ENCODE results near the gene LEAP2. TPM values are rescaled to one million over a fixed set of nuclear protein-coding genes. Genes with fewer than 3 reads are reported as not detected.
A peak's percentile ranks its signal among the peaks of the same experiment; 100 is the strongest.

The LEAP2 gene
- total and polyA plus RNA-seq, 2 of the 4 experiments (the other 2 are of a cell fraction): under 0.01 to 0.36 TPM

- 100% methylated on average over 1 of the region's 4 CpGs; no CpG with 5 or more reads in 1 of the 2 experiments for WGBS, 2 experiments (ENCODE audit: extremely low coverage in 2 of 2, insufficient read length in 1 of 2)
- H3K27me3 ChIP-seq (ENCODE audit: control insufficient read depth, insufficient read depth, low read length): no peaks in the 10 kb centered on the region
- dilution Hi-C loops (cut with HindIII; ENCODE audit: low sequenced_read_pairs, unreplicated experiment): no loop called here
- no peak overlapping the region for H2AK9ac ChIP-seq (replicated peaks; ENCODE audit: low read depth, low read length, poor library complexity)
- in situ Hi-C loops (cut with MboI; ENCODE audit: low sequenced_read_pairs): no loop called here
- H3K4me1 ChIP-seq (ENCODE audit: control insufficient read depth, insufficient read depth, low read length): no peaks in the 10 kb centered on the region
- peaks cover 33 to 35% of the 10 kb centered on the region in 2 experiments for H3K79me1 ChIP-seq (ENCODE audit: low read depth in 1 of 2, low read length in 2 of 2)
- ChIA-PET CTCF (no interaction called here), POLR2A (ENCODE audit: unreplicated experiment) (no interaction called here)
- no peak overlapping the region for H3K4me3 ChIP-seq (ENCODE audit: insufficient read depth, low read depth, low read length)
- no peak overlapping the region for H3K27ac ChIP-seq (ENCODE audit: insufficient read depth, low read length)
- H4K8ac ChIP-seq (ENCODE audit: low read depth in 2 of 2, low read length in 2 of 2): no peak overlapping the region
- H3K4ac ChIP-seq (ENCODE audit: low read depth, low read length): no peak overlapping the region
- peaks cover 4% of the 10 kb centered on the region; the same call in 1 of the 2 replicates for H4K20me1 ChIP-seq (ENCODE audit: insufficient read depth, low read length)
- no peak overlapping the region for H2BK15ac ChIP-seq (ENCODE audit: low read depth, low read length)
- no peak for TF ChIP-seq SMC3 (IDR thresholded peaks at IDR 0.05; ENCODE audit: low read depth, low read length)
- no peak overlapping the region for H4K5ac ChIP-seq (ENCODE audit: low read depth, low read length)
- no peak overlapping the region for H3K56ac ChIP-seq (ENCODE audit: extremely low read depth, insufficient read depth, low read length)
- no peak overlapping the region for H2AFZ ChIP-seq (replicated peaks; ENCODE audit: low read length, poor library complexity)
- H3K18ac ChIP-seq (ENCODE audit: low read depth, low read length): no peak overlapping the region
- H3K9ac ChIP-seq (ENCODE audit: low read depth, low read length): no peak overlapping the region
- no TSS peak for BruUV-seq (replicated peaks)
- 0 out of 2 replicates have a peak overlapping the region, but pooled peaks have one; percentile 29 for H3K23ac ChIP-seq (ENCODE audit: low read depth, low read length)
- peak; percentile 61; the same call in 1 of the 2 replicates for ATAC-seq (ENCODE audit: low read depth)
- DNase-seq: peak; percentile 24
- peaks cover 35% of the 10 kb centered on the region for H3K36me3 ChIP-seq (ENCODE audit: control insufficient read depth, insufficient read depth, low read length)
- H3K9me3 ChIP-seq (ENCODE audit: control insufficient read depth, insufficient read depth, low read length): no peaks in the 10 kb centered on the region
- intact Hi-C loops (cut with micrococcal nuclease): no loop called here
- no peak overlapping the region for H2AK5ac ChIP-seq (ENCODE audit: low read depth, low read length)
- no peak overlapping the region for H3K14ac ChIP-seq (replicated peaks; ENCODE audit: low read depth, low read length)
- no peak overlapping the region for H2BK120ac ChIP-seq (ENCODE audit: low read depth, low read length)
- H2BK5ac ChIP-seq (ENCODE audit: low read depth, low read length, poor library complexity, severe bottlenecking): no peak overlapping the region
- no peak overlapping the region for H3K4me2 ChIP-seq (ENCODE audit: low read depth, low read length)
- H4K91ac ChIP-seq (ENCODE audit: insufficient read depth, low read depth, low read length): no peak overlapping the region
- no peak overlapping the region for H2BK20ac ChIP-seq (ENCODE audit: low read depth, low read length)
- H3K9me1 ChIP-seq (ENCODE audit: insufficient read depth, low read length): no peaks in the 10 kb centered on the region
Measured at GRCh38 chr5:132895719-132896305, 22.3 kb downstream of the LEAP2 start.
